ENCODE measurements around the gene CDK2.
"Not testable (repeated sequence)": the region's sequence is repeated elsewhere in the genome, so short reads cannot be mapped to it uniquely, and the experiment has no call there.

CDK2 gene

DNA sequence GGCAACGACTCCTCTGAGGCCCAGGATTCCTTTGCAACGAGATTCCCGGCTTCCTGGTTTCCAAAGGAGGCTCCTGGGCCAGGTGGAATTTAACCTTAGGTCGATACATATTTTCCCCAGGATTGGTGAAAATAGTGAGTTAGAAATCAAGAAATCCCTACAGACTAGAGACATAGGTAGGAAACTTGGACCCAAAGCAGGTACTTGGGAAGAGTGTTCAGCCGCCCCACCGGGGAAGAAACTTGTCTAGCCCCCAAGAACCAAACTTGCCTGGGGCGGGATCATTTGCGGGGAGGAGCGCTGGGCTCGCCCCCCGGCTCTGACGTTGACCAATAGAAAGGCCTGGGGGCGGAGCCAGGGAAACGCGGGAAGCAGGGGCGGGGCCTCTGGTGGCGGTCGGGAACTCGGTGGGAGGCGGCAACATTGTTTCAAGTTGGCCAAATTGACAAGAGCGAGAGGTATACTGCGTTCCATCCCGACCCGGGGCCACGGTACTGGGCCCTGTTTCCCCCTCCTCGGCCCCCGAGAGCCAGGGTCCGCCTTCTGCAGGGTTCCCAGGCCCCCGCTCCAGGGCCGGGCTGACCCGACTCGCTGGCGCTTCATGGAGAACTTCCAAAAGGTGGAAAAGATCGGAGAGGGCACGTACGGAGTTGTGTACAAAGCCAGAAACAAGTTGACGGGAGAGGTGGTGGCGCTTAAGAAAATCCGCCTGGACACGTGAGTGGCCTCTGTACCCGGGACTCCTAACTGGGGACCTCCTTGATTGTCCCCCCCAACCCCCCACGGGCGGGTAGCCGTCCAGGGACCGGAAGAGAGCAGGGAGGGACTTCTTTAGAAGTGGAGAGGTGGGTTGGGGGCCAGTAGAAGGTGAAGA is at the start of gene CDK2:
CDK2 (plus strand) TSS at position 423 of the 874 bp plus-strand sequence; CDS start at position 602, 179 bp downstream.
- peak; percentile 72 for DNase-seq (ENCODE audit: low spot score)

GRCh38 chr12:55919032-55919431 is 47.6 kb upstream of the CDK2 start:
- not testable (repeated sequence) for DNase-seq (ENCODE audit: low spot score)

DNA sequence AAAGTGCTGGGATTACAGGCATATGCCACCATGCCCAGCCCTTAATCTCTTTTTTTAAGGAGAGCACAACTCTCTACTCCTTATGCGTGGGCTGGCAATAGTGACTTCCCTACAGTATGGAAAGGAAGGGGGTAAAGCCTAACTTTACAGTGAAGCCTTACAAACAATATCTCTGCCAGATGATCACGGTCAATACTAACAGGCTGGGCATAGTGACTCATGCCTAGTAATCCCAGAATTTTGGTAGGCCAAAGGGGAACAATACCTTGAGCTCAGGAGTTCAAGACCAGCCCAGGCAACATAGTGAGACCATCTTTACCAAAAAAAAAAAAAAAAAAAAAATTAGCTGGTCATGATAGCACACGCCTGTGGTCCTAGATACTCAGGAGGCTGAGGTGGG is 44.5 kb upstream of the CDK2 start:
- DNase-seq (ENCODE audit: low spot score): no peak

DNA sequence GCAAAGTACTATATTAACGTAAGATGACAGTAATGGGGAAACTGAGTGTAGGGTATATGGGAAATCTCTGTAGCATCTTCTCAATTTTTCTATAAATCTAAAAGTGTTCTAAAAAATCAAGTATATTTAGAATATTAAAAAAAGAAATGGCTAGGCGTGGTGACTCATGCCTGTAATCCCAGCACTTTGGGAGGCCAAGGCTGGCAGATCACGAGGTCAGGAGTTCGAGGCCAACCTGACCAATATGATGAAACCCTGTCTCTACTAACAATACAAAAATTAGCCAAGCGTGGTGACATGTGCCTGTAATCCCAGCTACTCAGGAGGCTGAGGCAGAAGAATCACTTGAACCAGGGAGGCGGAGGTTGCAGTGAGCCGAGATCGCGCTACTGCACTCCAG is 43.0 kb upstream of the CDK2 start:
- DNase-seq (ENCODE audit: low spot score): not testable (repeated sequence)

- DNase-seq (ENCODE audit: low spot score): no peak
Measured at GRCh38 chr12:55925371-55925770, 41.3 kb upstream of the CDK2 start.

- no peak for DNase-seq (ENCODE audit: low spot score)
Measured at GRCh38 chr12:55925870-55926737, 40.5 kb upstream of the CDK2 start.

- DNase-seq (ENCODE audit: low spot score): peak; percentile 72
Measured at GRCh38 chr12:55926738-55927587, 39.7 kb upstream of the CDK2 start.

DNA sequence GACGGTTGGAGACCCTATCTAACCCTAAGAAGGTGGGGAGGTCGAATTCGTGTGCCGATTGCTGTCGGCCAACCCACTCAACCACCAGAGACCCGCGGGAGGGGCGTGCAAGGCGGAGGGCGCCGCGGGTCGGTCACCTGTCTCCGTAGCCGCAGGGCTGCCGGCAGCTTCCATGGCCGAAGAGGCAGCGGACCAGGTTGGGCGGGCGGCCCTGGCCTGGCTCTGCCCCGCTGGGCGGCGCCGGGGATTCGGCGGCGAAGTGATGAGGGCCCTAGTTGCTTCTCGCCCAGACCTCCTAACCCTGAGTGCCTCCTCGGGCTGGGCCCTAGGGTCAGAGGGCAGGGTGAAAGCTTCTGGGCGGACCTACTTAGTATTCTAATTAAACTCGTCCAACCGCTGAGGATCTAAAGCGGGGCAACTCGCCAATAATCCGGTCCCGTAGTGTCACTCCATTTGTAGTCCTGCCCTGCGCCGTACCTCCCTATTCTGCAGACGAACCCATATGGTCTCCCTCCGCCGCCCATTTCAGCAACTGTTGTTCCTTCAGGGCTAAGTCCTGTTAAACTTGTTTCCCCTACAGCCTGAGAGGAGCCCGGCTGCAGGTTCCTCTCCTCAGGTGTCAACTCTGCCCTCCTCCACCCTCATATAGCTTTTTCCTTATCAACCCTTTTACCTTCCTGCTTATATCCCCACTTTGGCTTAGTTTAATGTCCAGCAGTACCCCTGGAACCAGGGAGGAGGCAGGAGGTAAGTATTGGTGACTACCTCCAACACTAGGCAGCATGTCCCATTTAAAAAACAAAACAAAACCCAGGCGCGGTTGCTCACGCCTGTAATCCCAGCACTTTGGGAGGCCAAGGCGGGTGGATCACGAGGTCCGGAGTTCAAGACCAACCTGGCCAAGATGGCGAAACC is 38.8 kb upstream of the CDK2 start, which contains the start of gene PYM1:
PYM1 (minus strand) TSS at position 307 of the 915 bp plus-strand sequence; CDS start at position 174, 133 bp downstream.
- peak; percentile 47 for DNase-seq (ENCODE audit: low spot score)

GRCh38 chr12:55929306-55929791 is 37.3 kb upstream of the CDK2 start:
- no peak for DNase-seq (ENCODE audit: low spot score)

DNA sequence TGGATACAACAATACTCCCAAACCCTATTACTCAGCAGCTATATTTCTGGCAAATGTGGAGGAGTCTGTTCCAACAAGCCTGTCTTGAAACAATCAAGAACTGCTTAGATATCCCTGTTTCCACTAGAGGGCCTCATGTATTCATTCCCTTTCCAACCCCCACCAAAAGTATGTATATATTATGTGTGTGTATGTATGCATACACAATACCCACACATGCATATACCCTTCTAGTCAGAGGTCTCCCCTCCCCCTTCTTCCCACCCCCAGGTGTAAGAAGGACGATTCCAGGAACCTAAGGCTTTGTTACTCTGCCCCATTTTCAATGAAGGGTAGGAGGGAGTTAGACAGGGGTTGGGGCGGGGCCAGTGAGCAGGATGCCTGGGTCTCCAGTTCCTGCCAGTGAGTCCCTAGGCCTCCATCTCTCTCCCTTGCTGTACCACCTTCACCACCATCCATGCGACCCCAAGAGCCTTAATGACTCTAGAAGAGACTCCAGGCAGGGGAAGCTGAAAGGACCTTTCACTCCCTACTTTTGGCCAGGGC is 35.8 kb upstream of the CDK2 start, which contains the start of gene DGKA:
DGKA (plus strand) TSS at position 392 of the 546 bp plus-strand sequence. CDS start 5,342 bp downstream, outside the sequence.
- peak; percentile 60 for DNase-seq (ENCODE audit: low spot score)

- DNase-seq (ENCODE audit: low spot score): no peak
Measured at GRCh38 chr12:55931317-55931779, 35.3 kb upstream of the CDK2 start.

DNA sequence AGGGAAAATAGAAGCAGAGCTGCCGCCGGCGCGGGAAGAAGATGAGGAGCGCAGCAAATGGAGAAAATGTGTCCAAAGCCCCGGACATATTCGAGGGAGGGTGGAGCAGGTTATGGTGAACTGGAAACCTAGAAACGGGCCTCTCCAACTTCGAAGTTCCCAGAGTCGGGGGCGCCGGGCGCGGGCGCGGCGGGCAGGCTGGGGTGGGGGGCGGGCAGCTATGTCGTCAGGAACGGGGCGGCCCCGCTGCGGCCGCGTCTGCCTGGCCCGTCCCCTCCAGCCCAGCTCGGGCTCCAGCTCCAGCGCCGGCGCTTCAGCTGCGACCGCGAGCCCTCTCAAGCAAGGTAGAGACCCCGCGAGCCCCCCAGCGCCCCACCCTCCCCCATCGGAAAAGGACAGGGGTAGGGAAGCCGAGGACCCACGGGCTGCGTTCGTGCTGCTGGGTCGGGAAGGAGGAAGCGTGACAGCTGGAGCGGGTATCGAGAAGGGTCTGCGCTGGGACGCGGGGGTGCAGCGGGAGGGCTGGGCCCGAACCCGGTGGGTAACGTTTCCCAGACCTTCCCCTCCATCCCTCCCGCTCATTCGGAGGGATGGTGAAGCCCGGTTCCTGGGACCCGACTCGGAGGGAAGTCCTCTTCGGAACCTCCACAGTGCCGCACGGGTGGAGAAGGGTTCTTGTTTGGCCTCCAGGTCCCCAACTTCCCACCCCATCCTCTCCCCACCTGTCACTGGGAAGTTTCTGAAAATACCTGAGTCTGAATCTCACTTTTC is 34.7 kb upstream of the CDK2 start:
- no peak for DNase-seq (ENCODE audit: low spot score)

- peak; percentile 24 for DNase-seq (ENCODE audit: low spot score)
Measured at GRCh38 chr12:55932551-55932910, 34.1 kb upstream of the CDK2 start.

GRCh38 chr12:55933169-55933798 is 33.3 kb upstream of the CDK2 start:
- peak; percentile 28 for DNase-seq (ENCODE audit: low spot score)

GRCh38 chr12:55933799-55934742 is 32.6 kb upstream of the CDK2 start:
- DNase-seq (ENCODE audit: low spot score): no peak

- DNase-seq (ENCODE audit: low spot score): no peak
Measured at GRCh38 chr12:55934773-55935172, 31.9 kb upstream of the CDK2 start.

DNA sequence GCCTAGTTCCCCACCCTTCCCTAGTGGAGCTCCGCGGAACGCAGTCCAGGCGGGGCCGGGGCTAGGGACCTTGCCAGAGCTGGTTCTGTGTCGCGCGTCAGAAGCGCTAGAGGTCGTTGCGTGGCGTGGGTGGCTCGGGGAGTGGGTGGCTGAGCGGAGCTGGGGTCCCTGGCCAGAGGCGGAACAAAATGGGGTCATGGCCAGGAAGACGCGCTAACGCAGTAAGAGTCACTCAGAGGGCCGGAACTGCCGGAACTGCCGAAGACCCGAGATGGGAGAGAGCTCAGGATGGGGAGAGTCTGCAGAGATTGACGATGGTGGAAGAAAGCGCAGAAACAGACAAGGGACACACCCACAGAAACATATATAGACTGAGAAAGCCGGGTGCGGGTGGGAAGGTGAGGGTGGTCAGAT is 30.9 kb upstream of the CDK2 start:
- peak; percentile 36 for DNase-seq (ENCODE audit: low spot score)

GRCh38 chr12:55937981-55938380 is 28.6 kb upstream of the CDK2 start:
- DNase-seq (ENCODE audit: low spot score): peak; percentile 24

All from kidney capillary endothelial cell (primary cell).